Stimulated activated CD4-positive, alpha-beta T cell treated with anti-CD3 and anti-CD28 coated beads, Interleukin-1b, Interleukin-23, amount 100 ng/mL, for 48 hours (primary cell): ENCODE measurements around the gene TTBK1.

Source experiments
- DNase-seq: peaks from one replicate; pipeline ENCODE4 v3.0.0-alpha.2; 2020

TTBK1 gene

DNA sequence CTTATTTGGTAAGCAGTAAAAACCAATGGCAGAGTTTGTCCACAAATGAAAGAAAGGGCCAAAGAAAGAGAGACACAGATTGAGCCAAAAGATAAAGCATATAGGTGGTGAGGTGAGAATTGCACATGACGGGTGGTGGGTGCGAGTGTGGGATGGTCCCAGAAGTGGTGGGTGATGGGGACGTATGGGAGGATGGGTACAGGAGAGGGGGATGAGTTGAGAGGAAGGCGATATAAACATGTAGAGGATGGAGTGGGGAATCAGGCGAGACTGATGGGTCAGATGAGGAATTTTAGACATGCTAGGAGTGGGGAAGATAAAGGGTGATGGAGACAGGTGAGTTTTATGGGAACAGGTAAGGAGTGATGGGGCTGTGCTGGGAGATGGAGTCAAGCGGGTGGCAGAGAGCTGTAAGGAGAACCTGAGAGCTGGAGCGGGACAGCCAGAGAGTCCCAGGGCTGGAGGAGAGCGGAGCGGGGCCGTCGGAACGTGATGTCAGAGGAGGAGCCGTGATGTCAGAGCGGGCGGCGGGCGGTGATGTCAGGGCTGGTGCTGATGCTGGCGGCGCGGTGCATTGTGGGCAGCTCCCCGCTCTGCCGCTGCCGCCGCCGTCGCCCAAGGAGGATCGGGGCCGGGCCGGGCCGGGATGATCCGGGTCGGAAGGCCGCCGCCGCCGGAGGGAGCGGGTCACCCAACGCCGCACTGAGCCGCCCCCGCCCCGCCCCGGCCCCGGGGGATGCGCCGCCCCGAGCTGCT, at the start of gene TTBK1:
TTBK1 (plus strand) TSS at position 574 of the 756 bp plus-strand sequence. CDS start 3,180 bp downstream, outside the sequence.
- peak; percentile 43 for DNase-seq

DNA sequence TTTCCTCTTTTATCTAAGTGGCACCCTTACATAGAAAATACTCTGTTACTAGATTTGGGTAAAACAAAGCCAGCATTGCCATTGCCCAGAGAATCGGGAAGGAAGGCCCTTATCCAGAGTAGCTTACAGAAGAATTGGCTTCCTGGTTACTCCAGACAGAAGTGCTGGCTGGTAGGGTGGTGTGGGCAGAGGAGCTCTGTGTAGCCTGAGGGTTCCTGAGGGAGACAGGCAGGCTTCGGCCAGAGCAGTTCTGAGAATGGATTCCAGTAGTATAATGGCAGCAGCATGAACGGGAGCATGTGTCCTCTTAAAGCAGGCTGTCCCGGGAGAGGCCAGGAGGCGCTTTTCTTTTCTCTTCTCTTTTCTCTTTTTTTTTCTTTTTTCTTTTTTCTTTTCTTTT, 49.4 kb upstream of the TTBK1 start:
- no peak for DNase-seq

DNA sequence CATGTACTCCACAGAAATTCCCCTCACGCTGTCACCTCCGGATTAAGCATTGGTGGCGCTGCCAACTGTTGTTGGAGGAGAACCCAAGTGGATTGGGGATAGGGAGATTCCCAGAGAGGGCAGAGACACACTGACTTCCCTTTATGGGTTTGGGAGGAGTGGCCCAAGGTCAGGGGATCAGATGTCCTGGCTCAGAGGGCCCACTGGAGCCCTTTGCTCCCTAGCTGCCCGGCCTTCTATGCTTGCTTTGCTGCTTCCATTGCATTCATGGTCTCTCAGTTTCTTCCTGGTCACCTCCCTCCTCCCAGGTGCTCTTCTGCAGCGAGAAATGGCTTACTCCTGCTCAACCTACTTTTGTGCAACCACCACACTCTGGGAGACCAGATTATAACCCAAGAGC, 46.9 kb upstream of the TTBK1 start:
- no peak for DNase-seq

DNA sequence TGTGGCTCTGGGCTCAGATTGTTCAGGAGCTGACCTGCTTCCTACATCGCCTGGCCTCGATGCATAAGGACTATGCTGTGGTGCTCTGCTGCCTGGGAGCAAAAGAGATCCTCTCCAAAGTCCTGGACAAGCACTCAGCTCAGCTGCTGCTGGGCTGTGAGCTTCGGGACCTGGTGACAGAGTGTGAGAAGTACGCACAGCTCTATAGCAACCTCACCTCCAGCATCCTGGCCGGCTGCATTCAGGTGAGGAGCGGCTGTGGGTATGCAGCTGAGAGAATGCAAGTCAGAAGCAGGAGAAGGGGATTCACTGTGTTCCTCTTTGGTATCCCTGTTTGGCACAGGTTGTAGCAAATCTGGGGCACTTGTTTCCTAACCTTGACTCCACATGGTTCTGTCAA, 43.4 kb upstream of the TTBK1 start:
- no peak for DNase-seq

DNA sequence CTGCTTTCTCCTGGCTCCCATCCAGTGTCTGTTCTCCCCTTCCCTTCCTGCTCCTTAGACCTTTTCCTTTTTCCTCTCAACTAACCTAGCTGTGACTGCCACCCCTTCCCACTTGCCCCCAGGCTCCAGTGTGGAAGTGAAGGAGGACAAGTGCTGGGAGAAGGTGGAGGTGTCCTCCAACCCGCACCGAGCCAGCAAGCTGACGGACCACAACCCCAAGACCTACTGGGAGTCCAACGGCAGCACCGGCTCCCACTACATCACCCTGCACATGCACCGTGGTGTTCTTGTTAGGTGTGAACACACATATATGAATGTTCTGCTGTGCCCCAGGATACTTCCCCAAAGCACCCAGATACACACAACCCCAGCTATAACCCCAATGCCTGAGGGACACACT, 42.7 kb upstream of the TTBK1 start:
- no peak for DNase-seq

DNA sequence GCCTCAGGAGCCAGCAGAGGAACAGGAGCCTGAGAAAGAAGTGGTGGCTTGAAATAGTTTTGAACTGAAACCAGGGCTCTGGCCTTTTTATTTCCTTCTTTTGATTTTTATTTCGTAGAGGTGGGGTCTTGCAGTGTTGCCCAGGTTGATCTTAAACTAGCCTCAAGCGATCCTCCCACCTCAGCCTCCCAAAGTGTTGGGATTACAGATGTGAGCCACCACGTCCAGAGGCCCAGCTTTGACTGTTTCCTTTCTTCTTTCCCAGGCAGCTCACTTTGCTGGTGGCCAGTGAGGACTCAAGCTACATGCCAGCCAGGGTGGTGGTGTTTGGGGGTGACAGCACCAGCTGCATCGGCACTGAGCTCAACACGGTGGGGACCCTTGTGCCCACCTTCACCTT, 40.8 kb upstream of the TTBK1 start:
- DNase-seq: no peak

DNA sequence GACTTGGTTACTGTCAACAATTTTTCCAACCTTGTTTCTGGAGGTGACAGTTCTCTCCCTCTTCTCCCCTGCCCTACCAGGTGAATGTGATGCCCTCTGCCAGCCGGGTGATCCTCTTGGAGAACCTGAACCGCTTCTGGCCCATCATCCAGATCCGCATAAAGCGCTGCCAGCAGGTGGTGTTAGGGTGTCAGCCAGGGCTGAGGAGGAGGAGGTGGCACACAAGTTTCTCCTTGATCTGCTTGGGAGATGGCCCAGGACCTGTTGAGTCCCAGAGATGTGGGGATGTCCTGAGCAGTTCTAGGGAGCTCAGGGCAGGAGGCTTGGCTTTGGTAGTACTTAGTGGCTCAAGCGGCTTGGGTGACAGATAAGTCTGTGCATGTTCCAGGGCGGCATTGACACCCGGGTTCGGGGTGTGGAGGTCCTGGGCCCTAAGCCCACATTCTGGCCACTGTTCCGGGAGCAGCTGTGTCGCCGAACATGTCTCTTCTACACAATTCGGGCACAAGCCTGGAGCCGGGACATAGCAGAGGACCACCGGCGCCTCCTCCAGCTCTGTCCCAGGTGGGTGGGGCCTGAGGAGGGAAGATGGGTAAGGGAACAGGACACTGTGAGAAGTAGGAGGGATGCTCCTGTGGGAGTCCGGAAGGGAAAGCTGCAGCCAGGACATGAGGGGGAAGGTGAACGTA, 40.1 kb upstream of the TTBK1 start:
- DNase-seq: no peak

DNA sequence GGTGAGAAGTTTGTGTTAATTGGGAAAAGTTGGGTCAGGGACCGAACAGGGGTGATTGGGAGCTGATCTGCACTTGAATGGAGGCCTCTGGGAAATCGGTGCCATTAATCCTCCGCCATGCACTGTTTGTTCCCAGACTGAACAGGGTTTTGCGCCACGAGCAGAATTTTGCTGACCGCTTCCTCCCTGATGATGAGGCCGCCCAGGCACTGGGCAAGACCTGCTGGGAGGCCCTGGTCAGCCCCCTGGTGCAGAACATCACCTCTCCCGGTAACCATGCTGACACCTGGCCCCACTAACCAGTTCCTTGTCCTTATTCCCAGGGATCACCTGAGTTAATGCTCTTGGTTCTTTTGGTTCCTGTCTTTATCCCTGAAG, 39.6 kb upstream of the TTBK1 start:
- no peak for DNase-seq

DNA sequence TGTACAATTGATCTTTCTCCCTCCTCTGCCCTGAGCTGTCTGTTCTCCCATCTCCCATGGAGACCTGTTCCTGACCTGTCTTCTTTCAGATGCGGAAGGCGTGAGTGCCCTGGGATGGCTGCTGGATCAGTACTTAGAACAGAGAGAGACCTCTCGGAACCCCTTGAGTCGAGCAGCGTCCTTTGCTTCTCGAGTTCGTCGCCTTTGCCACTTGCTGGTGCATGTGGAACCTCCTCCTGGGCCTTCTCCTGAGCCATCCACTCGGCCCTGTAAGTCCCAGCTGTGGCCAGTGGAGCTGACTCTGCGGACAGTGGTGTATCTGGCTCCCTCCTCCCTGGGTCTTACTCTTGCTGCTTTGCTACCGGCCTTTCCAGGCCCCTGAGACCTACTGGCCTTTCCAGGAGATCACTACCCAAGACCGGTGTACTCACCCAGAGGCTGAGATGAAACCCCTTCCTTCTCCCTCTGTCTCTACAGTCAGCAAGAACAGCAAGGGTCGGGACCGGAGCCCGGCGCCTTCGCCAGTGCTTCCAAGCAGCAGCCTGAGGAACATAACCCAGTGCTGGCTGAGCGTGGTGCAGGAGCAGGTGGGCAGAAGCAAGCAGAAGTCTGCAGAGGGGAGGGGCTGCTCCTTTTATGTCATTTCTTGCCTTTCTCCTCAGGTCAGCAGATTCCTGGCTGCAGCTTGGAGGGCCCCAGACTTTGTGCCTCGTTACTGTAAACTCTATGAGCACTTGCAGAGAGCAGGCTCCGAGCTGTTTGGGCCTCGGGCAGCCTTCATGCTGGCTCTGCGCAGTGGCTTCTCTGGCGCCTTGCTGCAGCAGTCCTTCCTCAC, 38.8 kb upstream of the TTBK1 start:
- DNase-seq: no peak

DNA sequence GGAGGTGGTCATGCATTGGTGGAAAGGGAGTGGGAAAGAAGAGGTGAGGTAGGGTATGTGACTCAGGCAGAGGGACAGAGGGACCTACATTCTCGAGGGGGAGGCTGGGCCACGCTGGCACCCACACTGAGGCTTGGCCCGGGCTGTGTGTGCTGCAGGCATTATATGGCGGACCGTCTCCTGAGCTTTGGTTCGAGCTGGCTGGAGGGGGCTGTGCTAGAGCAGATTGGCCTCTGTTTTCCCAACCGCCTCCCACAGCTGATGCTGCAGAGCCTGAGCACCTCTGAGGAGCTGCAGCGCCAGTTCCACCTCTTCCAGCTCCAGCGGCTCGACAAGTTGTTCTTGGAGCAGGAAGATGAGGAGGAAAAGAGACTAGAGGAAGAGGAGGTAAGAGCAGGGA, 37.4 kb upstream of the TTBK1 start:
- no peak for DNase-seq

DNA sequence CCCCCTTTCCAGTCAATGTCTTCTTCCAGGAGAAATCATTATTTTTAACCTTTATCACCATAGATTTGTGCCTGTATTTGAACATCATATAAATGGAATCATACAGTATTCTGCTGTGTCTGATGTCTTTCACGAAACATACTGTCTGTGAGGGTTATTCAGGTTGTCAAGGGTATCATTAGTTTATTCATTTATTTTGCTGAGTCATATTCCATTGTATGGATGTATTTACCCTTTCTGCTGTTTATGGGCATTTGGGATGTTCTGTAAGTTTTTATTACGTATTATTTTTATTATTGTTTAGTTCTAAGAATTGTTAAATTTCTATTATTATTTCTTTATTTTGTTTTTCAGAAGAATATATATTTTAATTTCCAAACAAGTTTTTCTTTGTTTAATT, 36.0 kb upstream of the TTBK1 start:
- no peak for DNase-seq

DNA sequence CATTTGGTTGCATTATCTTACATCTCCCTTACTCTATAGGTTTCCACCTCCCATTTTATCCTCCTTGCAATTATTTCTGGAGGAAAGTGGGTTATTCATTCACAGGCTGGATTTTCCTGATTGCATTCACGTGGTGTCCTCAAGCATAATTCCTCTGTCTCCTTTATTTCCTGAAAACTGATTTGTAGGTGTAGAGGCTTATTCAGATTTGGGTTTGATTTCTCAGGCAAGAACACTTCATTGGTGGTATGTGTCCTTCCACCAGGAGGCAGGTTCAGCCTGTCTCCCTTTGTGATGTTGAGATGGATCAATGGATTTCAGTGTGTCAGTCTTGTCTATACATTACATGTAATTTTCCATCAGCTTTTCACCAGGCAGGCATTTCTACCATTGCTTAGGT, 31.3 kb upstream of the TTBK1 start:
- no peak for DNase-seq

DNA sequence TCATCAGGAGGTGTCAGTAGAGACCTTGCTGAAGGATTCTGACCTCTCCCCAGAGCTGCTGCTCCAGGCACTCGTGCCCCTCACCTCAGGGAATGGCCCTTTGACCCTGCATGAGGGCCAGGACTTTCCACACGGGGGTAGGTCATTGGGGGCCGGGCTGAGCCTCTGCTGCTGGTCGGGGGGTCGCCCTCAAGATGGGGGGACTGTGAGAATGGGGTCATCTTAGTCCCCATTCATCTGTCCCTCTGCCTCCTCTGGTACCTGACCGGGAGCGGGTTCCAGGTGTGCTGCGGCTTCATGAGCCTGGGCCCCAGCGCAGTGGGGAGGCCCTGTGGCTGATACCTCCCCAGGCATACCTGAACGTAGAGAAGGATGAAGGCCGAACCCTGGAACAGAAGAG, 29.9 kb upstream of the TTBK1 start:
- DNase-seq: no peak

DNA sequence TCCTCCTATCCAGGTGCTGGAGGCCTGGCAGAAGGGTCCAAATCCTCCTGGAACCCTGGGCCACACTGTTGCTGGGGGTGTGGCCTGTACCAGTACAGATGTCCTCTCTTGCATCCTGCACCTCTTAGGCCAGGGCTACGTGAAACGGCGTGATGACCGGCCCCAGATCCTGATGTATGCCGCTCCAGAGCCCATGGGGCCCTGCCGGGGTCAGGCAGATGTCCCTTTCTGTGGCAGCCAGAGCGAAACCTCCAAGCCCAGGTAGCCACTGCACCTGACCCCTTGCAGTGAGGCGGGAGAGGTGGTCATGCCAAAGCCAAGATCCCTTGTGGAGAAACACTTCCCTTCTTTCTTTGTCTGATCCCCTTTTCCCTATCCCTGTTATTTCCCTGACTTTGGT, 28.2 kb upstream of the TTBK1 start:
- DNase-seq: no peak

DNA sequence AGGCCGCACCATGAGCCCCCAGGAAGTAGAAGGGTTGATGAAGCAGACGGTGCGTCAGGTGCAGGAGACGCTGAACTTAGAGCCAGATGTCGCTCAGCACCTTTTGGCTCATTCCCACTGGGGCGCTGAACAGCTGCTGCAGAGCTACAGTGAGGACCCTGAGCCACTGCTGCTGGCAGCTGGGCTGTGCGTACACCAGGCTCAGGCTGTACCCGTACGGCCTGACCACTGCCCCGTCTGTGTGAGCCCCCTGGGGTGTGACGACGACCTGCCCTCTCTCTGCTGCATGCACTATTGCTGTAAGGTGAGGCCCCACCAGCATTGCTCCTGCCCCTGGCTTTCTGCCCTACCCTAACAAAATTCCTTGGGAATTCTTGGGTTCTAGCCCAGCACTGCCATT, 27.1 kb upstream of the TTBK1 start:
- no peak for DNase-seq

DNA sequence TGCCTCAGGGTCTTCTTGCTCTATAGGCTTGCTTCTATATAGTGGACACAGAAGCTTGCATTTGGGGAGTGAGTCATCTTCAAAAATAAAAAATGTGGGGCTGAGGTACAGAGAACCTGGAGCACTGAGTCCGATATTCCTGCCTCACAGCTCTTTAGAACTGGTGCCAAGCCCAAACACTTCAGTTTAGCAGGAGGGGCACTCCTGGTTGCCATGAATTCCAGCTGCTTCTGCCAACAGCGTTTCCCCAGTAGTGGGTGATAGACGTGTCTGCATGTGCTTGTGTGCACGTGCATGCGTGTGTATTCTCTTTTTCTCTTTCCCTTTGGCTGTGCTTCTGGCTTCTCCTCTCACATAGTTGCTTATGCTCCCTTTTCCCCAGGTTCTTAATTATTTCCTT, 25.9 kb upstream of the TTBK1 start:
- DNase-seq: no peak

DNA sequence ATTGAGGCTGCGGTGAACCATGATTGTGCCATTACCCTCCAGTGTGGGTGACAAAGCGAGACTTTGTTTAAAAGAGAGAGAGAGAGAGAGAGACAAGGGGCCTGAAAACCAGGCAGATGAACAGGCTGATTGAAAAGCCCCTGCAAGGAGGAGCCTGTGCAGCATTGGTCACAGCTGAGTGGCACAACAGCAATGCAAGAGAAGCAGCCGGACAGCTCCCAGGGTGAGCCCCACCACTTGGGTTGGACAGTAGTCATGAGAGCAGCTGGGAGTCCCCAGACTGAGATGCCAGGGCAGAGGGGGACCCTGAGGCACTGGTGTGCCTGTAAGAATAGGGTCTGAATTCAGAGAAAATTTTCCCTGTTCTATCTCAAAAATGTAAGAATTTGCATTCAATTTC, 24.2 kb upstream of the TTBK1 start:
- DNase-seq: no peak

DNA sequence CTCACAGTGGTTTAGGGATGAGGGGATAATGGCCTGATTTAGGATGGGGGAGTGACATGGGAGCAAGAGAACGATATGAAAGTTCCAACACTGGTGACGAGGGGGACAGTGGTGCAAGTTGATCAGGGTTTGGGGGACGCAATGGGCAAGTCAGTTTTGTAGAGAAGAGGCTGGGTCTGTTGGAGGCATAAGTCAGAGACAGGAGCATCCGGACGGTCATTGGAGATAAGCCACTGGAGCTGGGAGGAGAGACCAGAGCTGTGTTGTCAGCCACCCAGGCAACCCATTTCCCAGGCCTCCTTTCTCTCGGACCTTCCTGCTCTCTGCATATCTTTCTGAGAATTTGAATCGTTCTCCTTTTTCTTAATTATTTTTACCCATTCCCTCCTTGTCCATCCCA, 23.5 kb upstream of the TTBK1 start:
- DNase-seq: no peak

DNA sequence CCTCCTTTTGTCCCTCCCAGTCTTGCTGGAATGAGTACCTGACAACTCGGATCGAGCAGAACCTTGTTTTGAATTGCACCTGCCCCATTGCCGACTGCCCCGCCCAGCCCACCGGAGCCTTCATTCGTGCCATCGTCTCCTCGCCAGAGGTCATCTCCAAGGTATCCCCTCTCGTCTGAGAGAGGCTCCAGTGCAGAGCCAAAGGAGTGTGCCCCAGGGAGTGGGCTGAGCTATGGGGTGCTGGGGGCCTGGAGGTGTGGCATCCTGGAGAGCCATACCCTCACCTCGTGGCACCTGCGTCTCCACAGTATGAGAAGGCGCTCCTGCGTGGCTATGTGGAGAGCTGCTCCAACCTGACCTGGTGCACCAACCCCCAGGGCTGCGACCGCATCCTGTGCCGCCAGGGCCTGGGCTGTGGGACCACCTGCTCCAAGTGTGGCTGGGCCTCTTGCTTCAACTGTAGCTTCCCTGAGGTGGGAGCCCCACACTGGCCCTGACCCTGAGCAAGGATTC, 22.8 kb upstream of the TTBK1 start:
- no peak for DNase-seq

DNA sequence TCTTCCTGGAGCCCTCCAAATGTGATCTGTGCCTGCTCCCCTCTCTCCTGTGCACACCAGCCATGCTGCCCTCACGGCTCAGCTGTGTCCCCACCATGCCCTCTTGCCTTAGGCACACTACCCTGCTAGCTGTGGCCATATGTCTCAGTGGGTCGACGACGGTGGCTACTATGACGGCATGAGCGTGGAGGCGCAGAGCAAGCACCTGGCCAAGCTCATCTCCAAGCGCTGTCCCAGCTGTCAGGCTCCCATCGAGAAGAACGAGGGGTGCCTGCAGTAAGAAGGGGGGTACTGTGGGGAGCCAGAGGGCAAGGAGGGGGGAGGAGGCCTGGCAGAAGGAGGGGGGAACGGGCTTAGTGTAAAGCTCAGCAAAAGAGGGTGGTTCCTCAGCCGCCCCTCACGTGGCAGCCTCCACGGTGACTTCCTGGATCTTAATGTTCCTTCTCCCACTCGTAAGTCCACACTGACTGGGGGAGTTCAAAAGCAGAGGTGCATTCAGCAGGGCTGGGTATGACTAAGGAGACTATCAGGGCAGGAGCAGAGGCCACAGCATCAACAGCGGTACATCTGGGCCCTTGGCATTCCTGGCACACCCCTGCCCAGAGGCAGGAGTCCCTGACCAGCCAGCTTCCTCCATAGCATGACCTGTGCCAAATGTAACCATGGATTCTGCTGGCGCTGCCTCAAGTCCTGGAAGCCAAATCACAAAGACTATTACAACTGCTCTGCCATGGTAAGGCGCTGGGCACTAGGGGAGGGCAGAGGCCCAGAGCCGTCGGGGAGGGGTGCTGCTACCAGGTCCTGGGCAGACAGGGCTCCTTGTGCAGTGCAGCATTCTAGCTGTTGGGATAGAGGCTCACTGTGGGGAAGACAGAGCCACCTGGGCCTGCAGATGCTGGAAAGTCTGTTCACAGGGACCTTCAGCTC, 22.0 kb upstream of the TTBK1 start:
- DNase-seq: no peak

DNA sequence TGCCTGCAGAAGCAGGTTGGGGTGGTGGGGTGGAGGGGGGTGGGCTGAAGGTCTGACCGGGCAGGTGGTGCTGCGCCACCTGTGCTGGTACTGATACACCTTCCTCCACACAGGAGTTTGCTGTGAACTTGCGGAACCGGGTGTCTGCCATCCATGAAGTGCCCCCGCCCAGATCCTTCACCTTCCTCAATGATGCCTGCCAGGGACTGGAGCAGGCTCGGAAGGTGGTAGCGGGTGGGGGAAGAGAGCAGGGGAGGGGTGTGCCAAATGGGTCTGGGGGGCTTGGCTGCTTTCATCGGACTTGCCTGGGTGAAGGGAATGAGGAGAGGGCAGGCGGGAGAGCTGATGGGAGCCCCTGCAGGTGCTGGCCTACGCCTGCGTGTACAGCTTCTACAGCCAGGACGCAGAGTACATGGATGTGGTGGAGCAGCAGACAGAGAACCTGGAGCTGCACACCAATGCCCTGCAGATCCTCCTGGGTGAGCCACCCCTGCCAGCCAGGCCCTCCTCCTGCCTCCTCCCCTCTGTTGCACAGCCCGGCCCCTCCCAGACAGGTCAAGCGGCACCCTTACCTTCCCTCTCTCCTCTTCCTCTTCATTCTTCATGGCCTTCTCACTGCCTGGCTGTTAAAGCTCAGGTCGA, 20.7 kb upstream of the TTBK1 start:
- no peak for DNase-seq

DNA sequence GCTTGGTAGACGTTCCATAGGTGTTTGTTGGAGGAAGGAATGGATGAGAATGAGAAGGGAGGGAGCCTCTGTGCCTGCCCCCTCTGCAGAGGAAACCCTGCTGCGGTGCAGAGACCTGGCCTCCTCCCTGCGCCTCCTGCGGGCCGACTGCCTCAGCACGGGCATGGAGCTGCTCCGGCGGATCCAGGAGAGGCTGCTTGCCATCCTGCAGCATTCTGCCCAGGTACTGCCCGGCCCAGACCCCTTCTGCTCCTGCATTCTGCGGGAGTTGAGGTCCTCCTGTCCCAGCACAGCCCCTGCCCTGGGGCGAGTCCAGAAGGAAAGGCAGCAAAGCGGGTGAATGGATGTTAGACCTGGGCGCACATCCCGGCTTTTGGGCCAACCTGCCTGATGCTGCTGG, 20.1 kb upstream of the TTBK1 start:
- no peak for DNase-seq
